ENCODE data around the gene PXDN.

Gene PXDN

DNA sequence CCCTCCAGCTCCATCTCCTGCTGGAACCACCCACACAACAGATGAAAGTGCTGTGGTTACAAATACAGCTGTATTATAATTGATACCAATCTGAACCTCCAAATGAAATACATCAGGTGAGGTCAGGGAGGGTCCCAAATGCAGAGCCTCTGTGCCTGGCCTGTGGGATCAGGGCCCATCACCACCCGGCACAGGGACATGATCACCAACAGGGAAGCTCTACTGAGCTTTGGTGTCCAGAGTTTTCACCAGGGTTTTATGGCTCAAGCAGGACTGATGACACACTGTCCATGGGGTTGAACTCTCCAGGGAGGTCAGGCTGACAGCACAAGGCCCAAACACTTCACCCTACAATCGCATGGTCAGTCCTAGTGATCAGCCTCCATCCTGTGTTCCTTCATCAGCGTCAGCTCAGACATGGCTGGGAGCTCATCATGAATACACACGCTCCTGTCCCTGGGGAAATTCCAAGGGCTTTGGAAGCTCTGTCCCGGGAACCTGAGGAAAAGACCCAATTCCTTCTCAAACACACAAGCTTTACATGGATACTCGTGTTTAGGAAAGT lies 3.9 kb upstream of the PXDN start:
- DNase-seq (ENCODE audit: low read depth, low spot score): no peak
- H3K9ac ChIP-seq (ENCODE audit: insufficient read length, low read depth): no peak overlapping the region
- no peaks in the 10 kb centered on the region; the same call in 1 of the 2 replicates for H3K9me3 ChIP-seq (ENCODE audit: insufficient read depth, low read length)
- H3K36me3 ChIP-seq (ENCODE audit: insufficient read depth, insufficient read length, low read length): peaks cover 7% of the 10 kb centered on the region
- no peak overlapping the region for H3K4me3 ChIP-seq (ENCODE audit: insufficient read length, low read depth)
- peaks cover 4% of the 10 kb centered on the region for H3K4me1 ChIP-seq (ENCODE audit: insufficient read depth, insufficient read length)
- TF ChIP-seq ZNF274 (IDR thresholded peaks at IDR 0.05; ENCODE audit: low read depth, low read length) (no peak), SUZ12 (IDR thresholded peaks at IDR 0.05; ENCODE audit: extremely low read depth, insufficient read depth, insufficient read length) (no peak), YY1 (IDR thresholded peaks at IDR 0.05; ENCODE audit: insufficient read depth, insufficient read length) (no peak)
- H3K27me3 ChIP-seq (ENCODE audit: insufficient read depth, insufficient read length): peaks cover 48% of the 10 kb centered on the region

GRCh38 chr2:1747065-1747941 lies 3.0 kb upstream of the PXDN start:
- no peak for TF ChIP-seq YY1 (IDR thresholded peaks at IDR 0.05; ENCODE audit: insufficient read depth, insufficient read length)
- no peak for TF ChIP-seq SUZ12 (IDR thresholded peaks at IDR 0.05; ENCODE audit: extremely low read depth, insufficient read depth, insufficient read length)
- TF ChIP-seq ZNF274 (IDR thresholded peaks at IDR 0.05; ENCODE audit: low read depth, low read length): no peak
- Histone ChIP-seq H3K36me3 (ENCODE audit: insufficient read depth, insufficient read length, low read length) (peaks cover 8% of the 10 kb centered on the region), H3K27me3 (ENCODE audit: insufficient read depth, insufficient read length) (peaks cover 48% of the 10 kb centered on the region), H3K9ac (ENCODE audit: insufficient read length, low read depth) (no peak overlapping the region), H3K4me3 (ENCODE audit: insufficient read length, low read depth) (no peak overlapping the region), H3K4me1 (ENCODE audit: insufficient read depth, insufficient read length) (peaks cover 4% of the 10 kb centered on the region), H3K9me3 (ENCODE audit: insufficient read depth, low read length) (no peaks in the 10 kb centered on the region)
- no peak for DNase-seq (ENCODE audit: low read depth, low spot score)

DNA sequence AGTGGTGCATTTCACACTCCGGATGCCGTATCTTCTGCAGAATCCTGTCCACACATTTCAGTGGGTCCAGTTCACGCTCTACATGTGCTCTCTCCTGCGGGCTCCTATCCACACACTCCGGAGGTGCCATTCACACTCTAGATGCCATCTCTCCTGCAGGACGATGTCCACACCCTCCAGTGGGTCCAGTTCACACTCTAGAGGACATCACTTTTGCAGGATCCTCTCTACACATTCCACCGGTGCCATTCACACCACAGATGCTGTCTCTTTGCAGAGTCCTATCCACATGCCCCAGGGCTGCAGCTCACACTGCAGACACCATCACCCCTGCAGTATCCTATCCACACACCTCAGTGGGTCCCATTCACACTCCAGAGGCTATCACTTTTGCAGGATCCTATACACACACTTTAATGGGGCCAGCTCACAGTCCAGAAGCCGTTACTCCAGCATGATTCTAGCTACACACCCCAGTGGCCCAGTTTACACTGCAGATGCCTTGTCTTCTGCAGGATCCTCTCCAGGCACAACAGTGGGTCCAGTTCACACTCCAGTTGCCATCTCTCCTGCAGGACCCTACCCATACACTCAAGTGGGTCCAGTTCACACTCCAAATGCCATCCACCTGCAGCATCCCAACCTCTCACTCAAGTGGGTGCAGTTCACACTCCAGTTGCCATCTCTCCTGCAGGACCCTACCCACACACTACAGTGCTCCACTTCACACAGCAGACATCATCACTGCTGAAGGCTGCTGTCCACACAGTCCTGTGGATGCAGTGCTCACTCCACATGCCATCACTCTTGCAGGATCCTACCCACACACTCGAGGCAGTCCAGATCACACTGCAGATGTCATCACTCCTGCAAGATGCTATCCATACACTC lies 2.1 kb upstream of the PXDN start:
- TF ChIP-seq ZNF274 (IDR thresholded peaks at IDR 0.05; ENCODE audit: low read depth, low read length) (no peak), YY1 (IDR thresholded peaks at IDR 0.05; ENCODE audit: insufficient read depth, insufficient read length) (no peak), SUZ12 (IDR thresholded peaks at IDR 0.05; ENCODE audit: extremely low read depth, insufficient read depth, insufficient read length) (no peak)
- H3K36me3 ChIP-seq (ENCODE audit: insufficient read depth, insufficient read length, low read length): peaks cover 15% of the 10 kb centered on the region
- no peak for DNase-seq (ENCODE audit: low read depth, low spot score)
- peaks cover 53% of the 10 kb centered on the region for H3K27me3 ChIP-seq (ENCODE audit: insufficient read depth, insufficient read length)
- no peak overlapping the region for H3K9ac ChIP-seq (ENCODE audit: insufficient read length, low read depth)
- H3K4me1 ChIP-seq (ENCODE audit: insufficient read depth, insufficient read length): peaks cover 4% of the 10 kb centered on the region
- H3K4me3 ChIP-seq (ENCODE audit: insufficient read length, low read depth): no peak overlapping the region
- H3K9me3 ChIP-seq (ENCODE audit: insufficient read depth, low read length): no peaks in the 10 kb centered on the region

DNA sequence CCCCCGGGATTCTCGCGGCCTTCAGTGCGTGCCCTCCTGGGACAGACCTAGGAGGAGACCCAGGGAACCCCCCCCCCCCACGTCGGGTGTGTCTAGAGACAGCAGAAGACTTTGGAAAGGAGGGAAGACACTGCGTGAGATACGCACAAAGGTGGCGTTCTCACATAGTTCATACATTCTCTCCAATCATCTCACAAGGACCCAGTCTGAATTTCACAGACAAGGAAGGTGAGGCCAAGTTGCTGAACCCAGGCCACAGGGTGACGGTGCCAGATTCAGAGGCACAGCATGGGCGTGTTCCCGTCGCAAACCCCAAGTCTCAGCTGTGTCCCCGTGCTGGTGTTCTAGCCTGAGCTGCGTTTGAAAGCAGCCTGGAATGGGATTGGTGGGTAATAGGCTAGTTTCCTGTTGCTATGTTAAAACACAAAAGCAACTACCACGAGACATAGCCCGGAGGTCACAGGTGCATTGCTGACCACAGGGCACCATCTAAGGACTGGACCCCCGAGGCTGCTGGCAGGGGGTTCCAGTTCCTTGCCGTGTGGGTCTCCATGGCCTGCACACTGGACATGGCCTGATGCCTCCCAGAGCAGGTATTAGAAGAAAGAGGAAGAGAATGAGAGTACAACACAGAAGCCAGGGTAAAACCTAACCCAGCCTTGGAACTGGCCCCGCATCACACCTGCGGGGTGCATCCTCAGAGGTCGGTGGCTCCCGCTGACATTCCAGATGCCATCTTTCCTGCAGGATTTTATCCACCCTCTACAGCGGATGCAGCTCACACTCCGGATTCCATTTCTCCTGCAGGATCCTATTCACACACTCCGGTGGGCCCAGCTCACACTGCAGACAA lies 1.1 kb upstream of the PXDN start:
- Histone ChIP-seq H3K4me1 (ENCODE audit: insufficient read depth, insufficient read length) (peaks cover 6% of the 10 kb centered on the region), H3K36me3 (ENCODE audit: insufficient read depth, insufficient read length, low read length) (peaks cover 15% of the 10 kb centered on the region), H3K9ac (ENCODE audit: insufficient read length, low read depth) (peak overlapping the region; percentile 50), H3K4me3 (ENCODE audit: insufficient read length, low read depth) (no peak overlapping the region), H3K27me3 (ENCODE audit: insufficient read depth, insufficient read length) (peaks cover 53% of the 10 kb centered on the region), H3K9me3 (ENCODE audit: insufficient read depth, low read length) (no peaks in the 10 kb centered on the region)
- DNase-seq (ENCODE audit: low read depth, low spot score): no peak
- TF ChIP-seq ZNF274 (IDR thresholded peaks at IDR 0.05; ENCODE audit: low read depth, low read length) (no peak), YY1 (IDR thresholded peaks at IDR 0.05; ENCODE audit: insufficient read depth, insufficient read length) (no peak), SUZ12 (IDR thresholded peaks at IDR 0.05; ENCODE audit: extremely low read depth, insufficient read depth, insufficient read length) (no peak)

DNA sequence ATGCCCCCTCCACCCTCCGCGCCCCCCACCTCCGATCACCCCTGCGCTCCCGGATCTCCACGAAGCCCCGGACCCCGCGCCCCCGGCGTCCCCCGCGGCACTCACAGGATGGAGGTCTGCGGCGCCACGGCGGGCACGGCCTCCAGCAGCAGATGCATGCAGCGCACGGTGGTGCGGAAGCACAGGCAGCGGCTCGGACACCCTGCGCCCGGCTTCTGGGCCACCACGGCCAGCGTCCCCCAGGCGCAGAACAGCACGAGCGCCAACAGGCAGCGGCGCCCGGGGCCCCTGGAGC lies 217 bp downstream of the PXDN start:
- Histone ChIP-seq H3K4me3 (ENCODE audit: insufficient read length, low read depth) (peak overlapping the region; percentile 61), H3K9ac (ENCODE audit: insufficient read length, low read depth) (peak overlapping the region; percentile 67)

DNA sequence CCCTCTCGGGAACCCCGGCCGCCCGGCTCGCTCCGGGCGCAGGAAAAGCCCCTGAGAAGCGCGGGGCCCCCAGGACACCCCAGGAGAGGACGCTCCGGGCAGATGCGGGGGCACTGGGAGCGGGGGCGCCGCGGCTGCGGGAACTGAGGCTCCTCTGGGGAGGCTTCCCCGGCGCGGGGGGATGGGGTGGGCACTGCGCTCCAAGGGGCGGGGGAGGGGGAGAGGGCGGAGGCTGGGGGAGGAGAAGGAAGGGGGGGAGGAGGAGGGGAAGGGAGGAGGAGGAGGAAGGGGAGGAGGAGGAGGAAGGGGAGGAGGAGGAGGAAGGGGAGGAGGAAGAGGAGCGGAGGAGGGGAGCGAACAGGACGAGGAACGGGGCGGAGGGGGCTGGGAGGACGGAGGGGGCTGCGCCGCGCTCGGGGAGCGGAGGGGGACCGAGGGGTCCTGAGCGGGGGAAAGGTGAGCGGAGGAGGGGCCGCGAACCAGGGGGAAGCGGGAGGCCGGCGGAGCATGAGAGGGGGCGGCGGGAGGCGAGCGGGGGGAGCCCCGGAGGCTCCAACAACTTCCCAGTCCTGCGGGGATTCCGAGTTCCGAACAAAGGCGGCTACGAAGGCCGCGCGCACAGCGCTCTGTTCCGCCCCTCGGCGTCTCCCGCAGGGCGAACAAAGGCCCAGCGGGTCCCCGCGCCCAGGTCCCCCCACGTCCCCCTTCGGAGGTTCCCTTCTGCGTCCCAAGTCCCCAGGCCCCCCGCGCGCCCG lies 742 bp downstream of the PXDN start:
- TF ChIP-seq ZNF274 (IDR thresholded peaks at IDR 0.05; ENCODE audit: low read depth, low read length) (no peak), SUZ12 (IDR thresholded peaks at IDR 0.05; ENCODE audit: extremely low read depth, insufficient read depth, insufficient read length) (no peak), YY1 (IDR thresholded peaks at IDR 0.05; ENCODE audit: insufficient read depth, insufficient read length) (no peak)
- Histone ChIP-seq H3K4me3 (ENCODE audit: insufficient read length, low read depth) (peak overlapping the region; percentile 56), H3K27me3 (ENCODE audit: insufficient read depth, insufficient read length) (peaks cover 44% of the 10 kb centered on the region), H3K9me3 (ENCODE audit: insufficient read depth, low read length) (no peaks in the 10 kb centered on the region), H3K36me3 (ENCODE audit: insufficient read depth, insufficient read length, low read length) (peaks cover 27% of the 10 kb centered on the region), H3K9ac (ENCODE audit: insufficient read length, low read depth) (peak overlapping the region; percentile 76), H3K4me1 (ENCODE audit: insufficient read depth, insufficient read length) (peaks cover 4% of the 10 kb centered on the region)
- DNase-seq (ENCODE audit: low read depth, low spot score): no peak

More for the DNA sequence above, 217 bp downstream of the PXDN start:
- Histone ChIP-seq H3K36me3 (ENCODE audit: insufficient read depth, insufficient read length, low read length) (peaks cover 23% of the 10 kb centered on the region), H3K4me1 (ENCODE audit: insufficient read depth, insufficient read length) (peaks cover 7% of the 10 kb centered on the region), H3K9me3 (ENCODE audit: insufficient read depth, low read length) (no peaks in the 10 kb centered on the region), H3K27me3 (ENCODE audit: insufficient read depth, insufficient read length) (peaks cover 49% of the 10 kb centered on the region)
- no peak for DNase-seq (ENCODE audit: low read depth, low spot score)
- TF ChIP-seq SUZ12 (IDR thresholded peaks at IDR 0.05; ENCODE audit: extremely low read depth, insufficient read depth, insufficient read length): no peak
- no peak for TF ChIP-seq ZNF274 (IDR thresholded peaks at IDR 0.05; ENCODE audit: low read depth, low read length)
- TF ChIP-seq YY1 (IDR thresholded peaks at IDR 0.05; ENCODE audit: insufficient read depth, insufficient read length): no peak

Data from NT2/D1 (cell line).